Measurements from ENCODE around the gene GLRX5. TPM values are rescaled to one million over a fixed set of nuclear protein-coding genes. Genes with fewer than 3 reads are reported as not detected.
A peak's percentile ranks its signal among the peaks of the same experiment; 100 is the strongest.
"Not testable (repeated sequence)": the region's sequence is repeated elsewhere in the genome, so short reads cannot be mapped to it uniquely, and the experiment has no call there.

The GLRX5 gene
- total and polyA plus RNA-seq, 5 donors, result 78.1 to 111 (median 78.7) TPM

GRCh38 chr14:95564060-95564459 is 29.2 kb downstream of the GLRX5 start:
- no peaks in the 10 kb centered on the region for H3K27me3 ChIP-seq (ENCODE audit: control insufficient read depth, insufficient read depth)
- no peaks in the 10 kb centered on the region for H3K4me1 ChIP-seq (ENCODE audit: control insufficient read depth, insufficient read depth, low read length)
- intact Hi-C loops (cut with DNase I), result loop anchor here (5.0 to 10.0 kb wide), 6 partner anchors 208 to 713 kb away; no protein-coding TSS in a partner anchor
- H3K9me3 ChIP-seq (ENCODE audit: control insufficient read depth, low read length), result no peaks in the 10 kb centered on the region
- ATAC-seq (peak; percentile 55 to 70), DNase-seq (peak in 2 of 3 donors; percentile 65 to 79)
- WGBS, result 61% methylated on average over 4 of the region's 4 CpGs
- H3K4me3 ChIP-seq (ENCODE audit: low read length), result no peak overlapping the region
- H3K27ac ChIP-seq (ENCODE audit: low read length), result no peak overlapping the region

GRCh38 chr14:95569440-95569839 is 34.6 kb downstream of the GLRX5 start:
- WGBS, result 75% methylated on average over 3 of the region's 3 CpGs
- Histone ChIP-seq H3K9me3 (ENCODE audit: control insufficient read depth, low read length) (no peaks in the 10 kb centered on the region), H3K27me3 (ENCODE audit: control insufficient read depth, insufficient read depth) (no peaks in the 10 kb centered on the region), H3K4me3 (ENCODE audit: low read length) (no peak overlapping the region), H3K27ac (ENCODE audit: low read length) (no peak overlapping the region), H3K4me1 (ENCODE audit: control insufficient read depth, insufficient read depth, low read length) (no peaks in the 10 kb centered on the region)
- intact Hi-C loops (cut with DNase I), result loop anchor here in 3 of 4 donors (2.0 to 10.0 kb wide), 3 partner anchors 205 to 705 kb away; no protein-coding TSS in a partner anchor
- ATAC-seq (no peak), DNase-seq (no peak)

GRCh38 chr14:95573313-95573712 is 38.5 kb downstream of the GLRX5 start:
- intact Hi-C loops (cut with DNase I), result no loop called here
- H3K27me3 ChIP-seq (ENCODE audit: control insufficient read depth, insufficient read depth), result no peaks in the 10 kb centered on the region
- no peaks in the 10 kb centered on the region for H3K4me1 ChIP-seq (ENCODE audit: control insufficient read depth, insufficient read depth, low read length)
- H3K27ac ChIP-seq (ENCODE audit: low read length), result no peak overlapping the region
- H3K4me3 ChIP-seq (ENCODE audit: low read length), result no peak overlapping the region
- ATAC-seq (no peak), DNase-seq (no peak)
- 94% methylated on average over 7 of the region's 7 CpGs for WGBS
- no peaks in the 10 kb centered on the region for H3K9me3 ChIP-seq (ENCODE audit: control insufficient read depth, low read length)

- Histone ChIP-seq H3K9me3 (ENCODE audit: control insufficient read depth, low read length) (no peaks in the 10 kb centered on the region), H3K27ac (ENCODE audit: low read length) (no peak overlapping the region), H3K4me1 (ENCODE audit: control insufficient read depth, insufficient read depth, low read length) (no peaks in the 10 kb centered on the region), H3K4me3 (ENCODE audit: low read length) (no peak overlapping the region), H3K27me3 (ENCODE audit: control insufficient read depth, insufficient read depth) (no peaks in the 10 kb centered on the region)
- intact Hi-C loops (cut with DNase I), result no loop called here
- WGBS, result 33% methylated on average over 3 of the region's 3 CpGs
- DNase-seq (no peak), ATAC-seq (no peak)
These were observed 41.1 kb downstream of the GLRX5 start for GRCh38 chr14:95575840-95576473.

- H3K4me3 ChIP-seq (ENCODE audit: low read length), result no peak overlapping the region
- H3K9me3 ChIP-seq (ENCODE audit: control insufficient read depth, low read length), result no peaks in the 10 kb centered on the region
- DNase-seq (no peak), ATAC-seq (no peak)
- intact Hi-C loops (cut with DNase I), result no loop called here
- WGBS, result 76% methylated on average over 12 of the region's 12 CpGs
- H3K27ac ChIP-seq (ENCODE audit: low read length), result no peak overlapping the region
- H3K27me3 ChIP-seq (ENCODE audit: control insufficient read depth, insufficient read depth), result no peaks in the 10 kb centered on the region
- no peaks in the 10 kb centered on the region for H3K4me1 ChIP-seq (ENCODE audit: control insufficient read depth, insufficient read depth, low read length)
These were observed 42.4 kb downstream of the GLRX5 start for GRCh38 chr14:95577067-95577800.

GRCh38 chr14:95577870-95578269 is 43.0 kb downstream of the GLRX5 start:
- DNase-seq (no peak), ATAC-seq (no peak)
- no peaks in the 10 kb centered on the region for H3K27me3 ChIP-seq (ENCODE audit: control insufficient read depth, insufficient read depth)
- H3K9me3 ChIP-seq (ENCODE audit: control insufficient read depth, low read length), result no peaks in the 10 kb centered on the region
- no peak overlapping the region for H3K27ac ChIP-seq (ENCODE audit: low read length)
- WGBS, result 9% methylated on average over 3 of the region's 3 CpGs
- H3K4me1 ChIP-seq (ENCODE audit: control insufficient read depth, insufficient read depth, low read length), result no peaks in the 10 kb centered on the region
- intact Hi-C loops (cut with DNase I), result no loop called here
- H3K4me3 ChIP-seq (ENCODE audit: low read length), result no peak overlapping the region

- ATAC-seq; H3K27ac ChIP-seq (ENCODE audit: low read length); H3K4me3 ChIP-seq (ENCODE audit: low read length); H3K9me3 ChIP-seq (ENCODE audit: control insufficient read depth, low read length); intact Hi-C loops (cut with DNase I); H3K27me3 ChIP-seq (ENCODE audit: control insufficient read depth, insufficient read depth); DNase-seq; H3K4me1 ChIP-seq (ENCODE audit: control insufficient read depth, insufficient read depth, low read length): not testable (repeated sequence)
- WGBS, result 83% methylated on average over 8 of the region's 8 CpGs
These were observed 49.2 kb downstream of the GLRX5 start for GRCh38 chr14:95583836-95584617.

GRCh38 chr14:95585953-95586620 is 51.2 kb downstream of the GLRX5 start:
- no peaks in the 10 kb centered on the region for H3K9me3 ChIP-seq (ENCODE audit: control insufficient read depth, low read length)
- ATAC-seq (no peak), DNase-seq (no peak)
- no peaks in the 10 kb centered on the region for H3K27me3 ChIP-seq (ENCODE audit: control insufficient read depth, insufficient read depth)
- whole genome bisulfite sequencing, result 71% methylated on average over 6 of the region's 6 CpGs
- H3K4me1 ChIP-seq (ENCODE audit: control insufficient read depth, insufficient read depth, low read length), result no peaks in the 10 kb centered on the region
- intact Hi-C loops (cut with DNase I), result no loop called here
- no peak overlapping the region for H3K27ac ChIP-seq (ENCODE audit: low read length)
- H3K4me3 ChIP-seq (ENCODE audit: low read length), result no peak overlapping the region

- H3K4me1 ChIP-seq (ENCODE audit: control insufficient read depth, insufficient read depth, low read length); H3K27me3 ChIP-seq (ENCODE audit: control insufficient read depth, insufficient read depth); DNase-seq; ATAC-seq; H3K4me3 ChIP-seq (ENCODE audit: low read length); H3K9me3 ChIP-seq (ENCODE audit: control insufficient read depth, low read length); intact Hi-C loops (cut with DNase I); H3K27ac ChIP-seq (ENCODE audit: low read length): not testable (repeated sequence)
- 90% methylated on average over 3 of the region's 3 CpGs for WGBS
These were observed 56.3 kb downstream of the GLRX5 start for GRCh38 chr14:95591182-95591581.
